CD4-positive, alpha-beta T cell treated with Interleukin-1 beta for 1 hour (primary cell): ENCODE results near the gene TCF21.
"Not testable (repeated sequence)": the region's sequence is repeated elsewhere in the genome, so short reads cannot be mapped to it uniquely, and the experiment has no call there.

Experiments used
- DNase-seq, 2 donors: peaks; one replicate each; pipeline ENCODE4 v3.0.0-alpha.2; 2020 to 2022

The TCF21 gene

DNA sequence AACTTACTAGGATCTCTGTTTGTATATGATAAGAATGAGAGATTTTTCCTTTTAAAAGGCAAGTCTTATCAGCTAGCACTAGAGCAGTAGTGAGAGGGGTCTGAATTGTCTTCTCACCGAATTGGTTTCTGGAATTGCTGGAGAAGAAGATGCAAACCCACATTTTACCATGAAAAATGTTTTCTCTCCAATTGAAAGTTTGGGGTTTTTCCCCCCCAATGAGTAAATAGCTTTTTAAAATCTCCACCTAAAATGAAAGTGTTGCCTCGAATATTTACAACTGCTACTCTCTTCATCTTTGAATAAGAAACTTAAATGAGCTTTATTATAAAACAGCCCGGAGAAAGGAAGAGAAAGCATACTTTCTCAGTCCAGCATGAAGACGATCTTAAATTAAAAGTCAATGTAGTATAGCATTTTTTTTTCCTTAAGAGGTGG lies 1.8 kb downstream of the TCF21 start:
- DNase-seq: no peak

GRCh38 chr6:133891149-133891926 lies 2.4 kb downstream of the TCF21 start:
- peak in 1 of 2 donors; percentile 3 for DNase-seq

DNA sequence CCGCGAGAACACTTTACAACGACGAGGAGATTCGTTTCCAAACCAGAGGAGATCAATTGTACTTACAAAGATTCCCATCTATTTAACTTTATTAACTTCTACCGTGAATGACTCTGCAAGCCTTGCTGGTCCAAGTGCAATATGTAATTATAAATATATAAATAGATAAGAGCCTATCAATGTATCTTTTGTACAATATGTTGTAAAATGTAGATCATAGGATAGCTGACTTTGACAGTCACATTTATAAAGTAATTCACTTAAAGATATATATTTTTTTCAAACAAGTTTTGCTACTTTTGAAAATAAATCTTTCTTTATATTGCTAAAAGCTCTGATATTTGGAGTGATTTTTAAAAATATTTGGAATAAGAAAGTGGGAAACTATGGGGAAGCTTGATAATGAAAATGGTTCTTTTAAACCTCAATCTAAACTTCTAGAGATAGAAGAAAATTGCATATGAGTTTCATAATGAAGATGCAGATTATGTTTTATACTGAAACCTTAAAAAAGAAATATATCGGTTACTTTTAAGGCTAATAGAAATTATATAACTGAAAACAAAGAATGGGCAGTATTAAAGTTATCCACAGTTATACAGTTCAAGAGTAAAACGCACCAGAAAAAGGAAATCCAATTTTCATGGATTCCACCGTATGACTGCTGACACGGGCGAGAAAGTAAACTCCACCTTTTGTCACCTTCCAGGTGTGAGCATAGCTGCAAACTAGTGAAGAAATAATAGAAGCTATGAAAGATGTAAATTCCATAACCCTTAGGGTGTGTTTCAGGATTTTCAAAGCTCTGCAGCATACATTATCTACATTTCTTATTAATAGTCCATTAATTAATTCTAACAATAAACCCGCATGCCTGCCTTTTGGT lies 3.3 kb downstream of the TCF21 start:
- no peak for DNase-seq

DNA sequence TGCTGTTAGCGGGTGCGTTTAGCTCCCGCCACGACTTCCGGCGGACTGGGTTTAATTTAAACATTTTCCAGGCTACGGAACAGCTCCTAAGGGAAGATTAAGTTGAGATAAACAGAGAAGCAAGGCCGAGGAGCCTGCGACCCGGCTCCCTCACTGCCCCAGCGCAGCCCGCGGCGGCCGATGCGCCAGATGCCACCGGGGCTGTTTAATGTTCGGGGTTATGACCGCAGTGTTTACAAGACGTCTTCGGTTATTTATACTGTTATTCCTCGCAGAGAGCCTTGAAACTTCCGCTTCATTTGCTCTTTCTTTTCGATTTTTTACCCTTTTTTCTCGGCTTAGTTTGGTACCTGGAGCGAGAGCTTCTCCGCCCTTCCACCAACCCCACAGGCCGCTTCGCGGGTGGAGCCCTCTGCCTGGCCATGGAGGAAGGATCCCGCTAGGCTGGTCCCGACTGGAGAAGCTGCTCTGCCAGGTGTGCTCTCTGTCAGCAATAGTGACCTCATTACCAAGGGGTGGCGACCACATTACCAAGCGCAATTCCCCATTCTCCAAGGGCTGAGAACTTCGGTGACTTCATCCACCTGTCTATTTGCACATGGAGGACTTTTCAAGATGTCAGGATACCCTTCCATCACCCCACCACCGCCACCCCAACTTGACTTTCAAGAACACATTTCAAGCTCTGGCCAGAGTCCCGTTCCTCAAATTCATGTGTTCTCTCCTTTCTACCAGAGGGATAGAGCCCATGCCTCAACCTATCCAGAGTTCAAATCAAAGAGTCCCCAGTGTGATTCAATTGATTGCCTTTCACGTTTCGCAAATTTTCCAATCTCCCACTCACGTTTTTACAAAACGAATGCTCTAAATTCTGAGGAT lies 4.1 kb downstream of the TCF21 start:
- DNase-seq: no peak

DNA sequence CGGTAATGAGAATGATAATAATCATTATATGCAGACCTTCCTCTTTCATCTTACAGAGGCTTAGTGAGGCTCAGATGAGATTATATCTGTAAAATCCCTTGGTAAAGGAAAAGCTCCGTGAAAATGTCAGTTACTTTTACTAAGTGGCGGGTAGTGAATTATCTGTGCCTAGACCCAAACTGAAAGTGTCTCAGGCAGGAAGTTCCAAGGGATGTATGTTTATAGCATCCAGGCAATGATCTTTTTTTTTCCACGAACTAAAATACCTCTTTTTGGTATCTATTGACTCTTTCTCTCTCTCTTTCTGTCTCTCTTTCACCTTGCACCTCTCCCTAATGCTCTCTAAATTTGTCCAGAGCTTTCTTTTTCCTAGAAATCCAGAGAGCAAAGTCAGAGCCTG lies 5.0 kb downstream of the TCF21 start:
- DNase-seq: no peak

DNA sequence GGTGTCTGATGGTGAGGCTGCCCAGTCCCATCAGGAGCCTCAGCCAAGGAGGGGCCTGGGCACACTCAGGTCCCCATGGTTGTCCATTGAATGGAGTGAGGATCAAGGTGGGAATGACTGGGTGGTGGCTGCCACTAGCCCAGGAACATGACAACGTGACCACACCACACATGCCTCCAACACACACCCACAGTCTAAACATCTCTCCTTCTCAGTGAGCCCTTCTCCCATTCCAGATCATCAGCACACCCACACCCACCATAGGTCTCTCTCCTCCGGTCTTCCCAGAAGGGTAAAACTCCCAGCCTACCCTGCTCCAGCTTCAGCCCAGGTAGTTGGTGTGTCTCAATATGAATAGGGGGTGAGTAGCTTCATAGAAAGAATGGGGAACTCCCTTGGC lies 5.5 kb downstream of the TCF21 start:
- no peak for DNase-seq

- no peak for DNase-seq
Observed at GRCh38 chr6:133894795-133895358, 6.0 kb downstream of the TCF21 start.

- DNase-seq: no peak
Observed at GRCh38 chr6:133895573-133896343, 6.8 kb downstream of the TCF21 start.

DNA sequence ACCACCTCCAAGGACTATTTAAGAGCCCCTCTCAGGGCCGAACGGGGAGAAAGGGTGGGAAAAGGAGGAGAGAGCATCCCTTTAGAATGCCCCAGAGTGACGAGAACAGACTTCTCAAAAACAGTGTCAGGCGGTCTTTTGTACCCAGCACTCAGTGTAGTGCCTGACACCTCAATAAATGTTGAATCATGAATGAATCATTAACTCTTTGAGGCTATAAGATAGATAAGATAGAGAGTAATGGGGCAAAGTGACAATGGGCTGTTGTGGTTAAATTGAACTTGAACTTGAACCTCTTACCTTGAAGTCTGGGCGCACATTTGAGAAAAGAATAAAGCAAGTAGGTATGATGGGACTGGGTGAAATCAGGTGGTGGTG lies 7.4 kb downstream of the TCF21 start:
- no peak for DNase-seq

DNA sequence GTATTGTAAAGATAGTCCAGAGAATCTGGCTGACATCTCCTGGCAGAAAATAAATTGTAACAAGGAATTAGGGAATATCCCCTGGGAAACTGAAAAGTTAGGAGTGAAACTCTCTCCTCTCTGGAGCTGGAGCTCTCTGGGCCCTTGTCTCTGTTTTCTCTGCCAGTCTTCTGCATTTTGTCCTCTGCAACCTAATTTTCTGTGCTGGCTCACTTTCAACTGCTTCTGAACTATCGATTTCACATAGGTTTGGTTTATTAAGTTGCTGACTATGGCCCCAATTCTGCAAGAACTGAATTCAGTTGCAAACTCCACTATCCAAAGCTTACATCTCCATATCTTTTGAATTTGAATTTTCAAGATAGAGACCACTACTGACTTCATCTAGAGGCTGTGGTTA lies 9.3 kb downstream of the TCF21 start:
- no peak for DNase-seq

- no peak for DNase-seq
Observed at GRCh38 chr6:133899556-133899955, 10.6 kb downstream of the TCF21 start.

- no peak for DNase-seq
Observed at GRCh38 chr6:133903855-133904254, 14.9 kb downstream of the TCF21 start.

DNA sequence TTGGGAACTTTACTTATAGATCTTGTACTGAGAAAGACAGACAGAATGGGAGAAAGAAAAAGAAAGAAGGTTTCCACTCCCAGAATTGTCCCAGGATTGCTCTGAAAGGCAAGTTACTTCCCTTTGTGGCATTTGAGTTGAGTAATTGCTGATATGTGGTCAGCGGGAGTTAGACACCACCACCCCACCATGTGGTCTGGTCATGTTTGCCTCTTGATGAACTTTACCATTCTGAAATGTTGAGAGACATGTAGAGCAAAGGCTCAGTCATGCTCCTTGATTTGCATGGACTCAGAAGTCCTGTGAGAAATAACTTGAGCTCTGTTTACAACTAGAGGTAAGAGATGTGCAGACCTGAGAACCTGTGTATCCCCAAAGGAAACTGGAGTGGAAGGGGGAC lies 17.1 kb downstream of the TCF21 start:
- no peak for DNase-seq

DNA sequence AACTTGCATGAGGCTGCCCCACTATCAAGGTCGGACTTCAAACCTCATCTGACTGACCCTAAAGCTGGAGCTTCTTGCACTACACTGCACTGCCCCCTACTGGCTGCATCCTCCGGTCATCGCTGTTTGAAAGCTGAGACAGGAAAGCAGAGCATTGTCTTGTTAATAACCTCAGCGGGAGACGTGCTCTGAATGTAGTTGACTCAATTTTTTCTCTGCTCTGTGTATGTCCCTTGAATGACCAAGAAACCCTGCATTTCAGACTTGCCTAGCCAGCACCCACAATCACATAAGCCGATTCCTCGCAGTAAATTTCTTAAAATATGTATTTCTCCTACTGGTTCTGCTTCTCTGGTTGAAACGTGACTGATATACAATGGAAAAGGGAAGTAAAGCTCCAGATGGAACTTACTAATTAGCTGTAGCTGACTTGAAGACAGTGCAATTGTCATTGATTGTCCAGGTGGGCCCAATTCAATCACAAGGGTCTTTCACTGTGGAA lies 27.8 kb downstream of the TCF21 start:
- peak; percentile 54 to 62 for DNase-seq

- DNase-seq: no peak
Observed at GRCh38 chr6:133917781-133918180, 28.9 kb downstream of the TCF21 start.

DNA sequence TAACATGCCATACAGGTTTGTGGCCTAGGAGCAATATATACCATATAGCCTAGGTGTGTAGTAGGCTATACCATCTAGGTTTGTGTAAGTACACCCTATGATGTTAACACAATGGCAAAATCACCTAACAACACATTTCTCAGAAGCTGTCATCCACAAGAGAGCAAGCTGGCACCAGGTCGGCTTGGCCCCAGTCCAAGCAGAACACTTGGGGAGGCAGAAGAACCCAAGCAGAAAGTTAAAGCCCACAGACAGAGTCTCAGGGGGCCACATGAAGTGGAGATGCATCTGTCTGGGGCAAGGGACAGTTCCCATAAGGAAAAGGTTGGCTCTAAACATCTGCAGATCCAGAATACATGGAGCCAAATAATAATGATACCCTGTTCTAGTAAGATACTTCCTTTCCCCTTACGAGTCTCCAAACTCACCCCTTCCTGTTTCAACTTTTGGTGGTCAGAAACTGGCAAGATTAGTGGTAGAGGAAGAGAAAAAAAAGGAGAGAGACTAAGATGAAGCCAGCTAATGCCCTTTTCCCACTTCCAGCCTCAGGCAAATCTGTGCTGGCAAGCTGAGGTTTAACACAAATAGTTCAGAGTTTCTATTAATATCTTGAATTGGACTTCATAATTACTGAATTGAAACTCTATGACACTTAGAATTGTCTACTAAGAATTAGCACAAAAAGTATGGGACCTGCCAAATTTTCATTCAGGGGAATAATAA lies 29.5 kb downstream of the TCF21 start:
- DNase-seq: no peak

DNA sequence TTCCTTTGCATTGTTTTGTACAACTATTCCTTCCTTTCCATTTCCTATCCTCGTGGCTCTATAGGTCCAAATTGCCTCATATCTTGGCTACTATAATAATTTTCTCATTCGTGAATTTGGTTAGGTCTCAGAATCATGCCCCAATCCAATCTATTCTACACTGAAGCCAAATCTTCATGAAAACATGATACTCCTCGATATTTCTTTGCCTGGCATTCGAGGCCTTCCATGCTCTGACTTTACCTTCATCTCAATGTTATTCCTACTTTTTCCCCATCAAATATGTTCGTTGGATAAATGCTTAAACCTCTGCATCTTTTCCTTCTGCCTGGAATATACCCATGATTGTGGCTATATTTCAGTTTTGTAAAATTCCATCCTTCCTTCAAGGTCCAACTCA lies 30.4 kb downstream of the TCF21 start:
- no peak for DNase-seq

DNA sequence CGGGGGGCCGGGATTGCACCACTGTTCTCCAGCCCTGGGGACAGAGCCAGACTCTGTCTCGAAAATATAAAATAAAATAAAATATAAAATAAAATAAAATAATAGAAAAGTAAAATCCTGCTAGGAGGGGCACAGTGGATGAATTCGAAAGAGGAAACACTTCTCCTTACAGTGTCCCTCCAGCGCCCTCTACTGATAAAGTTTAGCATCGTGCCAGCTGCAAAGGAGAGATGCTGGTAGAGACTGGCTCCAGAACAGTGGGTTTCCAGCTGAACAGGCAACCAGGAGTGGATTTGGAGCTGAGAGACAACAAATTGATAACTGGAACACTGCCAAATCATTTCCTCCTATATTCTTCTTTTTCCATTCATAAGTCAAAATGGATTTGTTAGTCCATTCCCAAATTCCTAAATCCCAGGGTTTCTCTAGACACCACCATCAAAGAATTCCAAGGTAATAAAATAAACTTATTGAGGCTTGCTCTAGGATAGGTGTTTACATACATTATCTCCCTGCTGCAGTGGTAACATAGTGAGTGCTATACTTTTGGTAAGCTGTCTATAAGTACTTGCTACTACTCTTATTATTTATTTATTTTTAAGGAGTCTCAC lies 32.4 kb downstream of the TCF21 start:
- peak; percentile 65 to 71 for DNase-seq

GRCh38 chr6:133923938-133924593 lies 35.2 kb downstream of the TCF21 start:
- DNase-seq: peak; percentile 55 to 71

DNA sequence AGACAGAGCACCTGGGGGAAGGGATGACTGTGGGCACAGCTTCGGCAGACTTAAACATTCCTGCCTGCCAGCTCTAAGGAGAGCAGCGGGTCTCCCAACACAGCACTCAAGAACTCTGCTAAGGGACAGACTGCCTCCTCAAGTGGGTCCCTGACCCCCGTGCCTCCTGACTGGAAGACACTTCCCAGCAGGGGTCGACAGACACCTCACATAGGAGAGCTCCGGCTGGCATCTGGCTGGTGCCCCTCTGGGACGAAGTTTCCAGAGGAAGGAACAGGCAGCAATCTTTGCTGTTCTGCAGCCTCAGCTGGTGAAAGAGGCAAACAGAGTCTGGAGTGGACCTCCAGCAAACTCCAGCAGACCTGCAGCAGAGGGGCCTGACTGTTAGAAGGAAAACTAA lies 42.3 kb downstream of the TCF21 start:
- not testable (repeated sequence) for DNase-seq
